ENCODE data around the gene IRF3.
A peak's percentile ranks its signal among the peaks of the same experiment; 100 is the strongest.

The IRF3 gene

GRCh38 chr19:49665351-49666119 lies at the start of gene IRF3, which contains the start of gene BCL2L12:
Gene IRF3 (minus strand): TSS chr19:49665857. CDS start chr19:49664838, 1,019 bp downstream.
Gene BCL2L12 (plus strand): TSS chr19:49665933. CDS start chr19:49666693, 760 bp downstream.
- DNase-seq: peak; percentile 98 to 99

GRCh38 chr19:49713236-49713845 lies 47.7 kb upstream of the IRF3 start:
- DNase-seq: no peak

GRCh38 chr19:49712397-49712859 lies 46.8 kb upstream of the IRF3 start:
- DNase-seq: no peak

- DNase-seq: no peak
Measured at GRCh38 chr19:49710372-49710951, 44.8 kb upstream of the IRF3 start.

- no peak for DNase-seq
Measured at GRCh38 chr19:49705919-49706318, 40.3 kb upstream of the IRF3 start.

GRCh38 chr19:49704888-49705642 lies 39.4 kb upstream of the IRF3 start:
- no peak for DNase-seq

- no peak for DNase-seq
Measured at GRCh38 chr19:49701271-49701786, 35.7 kb upstream of the IRF3 start.

- DNase-seq: no peak
Measured at GRCh38 chr19:49700563-49700962, 34.9 kb upstream of the IRF3 start.

GRCh38 chr19:49699364-49699763 lies 33.7 kb upstream of the IRF3 start:
- DNase-seq: no peak

GRCh38 chr19:49696865-49697264 lies 31.2 kb upstream of the IRF3 start:
- no peak for DNase-seq

- no peak for DNase-seq
Measured at GRCh38 chr19:49696115-49696514, 30.5 kb upstream of the IRF3 start.

GRCh38 chr19:49692147-49692506 lies 26.5 kb upstream of the IRF3 start:
- no peak for DNase-seq

- DNase-seq: peak in 1 of 2 donors; percentile 36
Measured at GRCh38 chr19:49691243-49692146, 25.8 kb upstream of the IRF3 start.

- DNase-seq: peak; percentile 54 to 64
Measured at GRCh38 chr19:49690656-49691242, 25.1 kb upstream of the IRF3 start, which contains the start of gene CPT1C. Gene CPT1C (plus strand): TSS chr19:49691116. CDS start chr19:49692253, 1,137 bp downstream.

GRCh38 chr19:49690079-49690655 lies 24.5 kb upstream of the IRF3 start:
- DNase-seq: no peak

- peak in 1 of 2 donors; percentile 42 for DNase-seq
Measured at GRCh38 chr19:49689133-49690078, 23.7 kb upstream of the IRF3 start, which contains the start of gene ADM5. Gene ADM5 (plus strand): TSS chr19:49689594. CDS start chr19:49689838, 244 bp downstream.

- no peak for DNase-seq
Measured at GRCh38 chr19:49688531-49689132, 23.0 kb upstream of the IRF3 start.

- DNase-seq: no peak
Measured at GRCh38 chr19:49687566-49688316, 22.1 kb upstream of the IRF3 start.

Data from CD4-positive, alpha-beta T cell treated with Interleukin-1 beta for 1 hour (primary cell).